D721Med (cell line): ENCODE measurements around the gene TRAF3IP1.
"Not testable (repeated sequence)": the region's sequence is repeated elsewhere in the genome, so short reads cannot be mapped to it uniquely, and the experiment has no call there.

Experiments
- DNase-seq: peaks from one replicate; pipeline ENCODE4 v3.0.0; 2011; ENCODE audit warnings: low spot score; ENCODE audit not compliant: insufficient read length
- FAIRE-seq: peaks from 2 replicates; lab custom pipeline; 2011; peaks lifted over from hg19 to GRCh38; lab: Jason Lieb, UNC
- CTCF ChIP-seq: IDR thresholded peaks from 2 replicates; pipeline ENCODE4 v1.5.1; 2012; ENCODE audit warnings: mild to moderate bottlenecking, control low read depth; ENCODE audit not compliant: insufficient read depth; ENCODE audit errors: missing control alignments

Gene TRAF3IP1

DNA sequence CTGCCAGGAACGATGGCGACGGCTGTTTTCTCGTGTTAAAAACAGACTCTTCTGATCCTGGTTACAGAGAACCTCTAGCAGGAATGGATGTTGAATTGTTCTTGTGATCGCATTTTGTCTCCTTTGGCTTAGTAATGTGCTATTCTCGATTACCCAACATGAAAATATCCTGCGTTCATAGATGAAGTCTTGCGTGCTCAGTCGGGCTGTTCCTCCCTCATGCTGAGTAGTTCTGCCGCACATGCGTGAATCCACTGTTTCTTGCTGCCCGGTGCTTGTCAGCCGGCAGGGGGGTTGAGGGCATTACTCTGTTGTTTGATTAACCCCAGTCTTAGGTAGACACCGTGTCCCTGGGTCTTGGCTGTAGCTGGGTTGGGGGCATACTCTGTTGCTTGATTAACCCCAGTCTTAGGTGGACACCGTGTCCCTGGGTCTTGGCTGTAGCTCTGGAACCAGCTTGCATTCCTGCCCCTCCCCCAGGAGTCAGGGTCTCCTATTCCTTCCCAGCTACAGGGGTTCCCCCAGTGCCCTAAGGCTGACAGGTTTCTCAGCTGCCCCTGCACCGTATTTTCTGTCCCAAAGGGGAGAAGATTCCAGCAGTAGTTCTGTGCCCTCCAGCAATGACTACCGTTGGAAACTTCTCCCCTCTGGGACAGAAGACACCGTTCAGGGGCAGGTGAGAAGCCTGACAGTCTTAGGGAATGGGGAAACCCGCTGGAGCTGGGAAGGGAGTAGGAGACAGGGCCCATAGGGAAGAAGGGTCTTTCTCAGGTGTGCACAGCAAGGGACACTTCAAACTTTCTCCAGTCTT, 84.3 kb downstream of the TRAF3IP1 start:
- FAIRE-seq = no peak
- TF ChIP-seq CTCF = no peak
- no peak for DNase-seq

GRCh38 chr2:238405217-238405555, 84.9 kb downstream of the TRAF3IP1 start:
- not testable (repeated sequence) for FAIRE-seq, DNase-seq

DNA sequence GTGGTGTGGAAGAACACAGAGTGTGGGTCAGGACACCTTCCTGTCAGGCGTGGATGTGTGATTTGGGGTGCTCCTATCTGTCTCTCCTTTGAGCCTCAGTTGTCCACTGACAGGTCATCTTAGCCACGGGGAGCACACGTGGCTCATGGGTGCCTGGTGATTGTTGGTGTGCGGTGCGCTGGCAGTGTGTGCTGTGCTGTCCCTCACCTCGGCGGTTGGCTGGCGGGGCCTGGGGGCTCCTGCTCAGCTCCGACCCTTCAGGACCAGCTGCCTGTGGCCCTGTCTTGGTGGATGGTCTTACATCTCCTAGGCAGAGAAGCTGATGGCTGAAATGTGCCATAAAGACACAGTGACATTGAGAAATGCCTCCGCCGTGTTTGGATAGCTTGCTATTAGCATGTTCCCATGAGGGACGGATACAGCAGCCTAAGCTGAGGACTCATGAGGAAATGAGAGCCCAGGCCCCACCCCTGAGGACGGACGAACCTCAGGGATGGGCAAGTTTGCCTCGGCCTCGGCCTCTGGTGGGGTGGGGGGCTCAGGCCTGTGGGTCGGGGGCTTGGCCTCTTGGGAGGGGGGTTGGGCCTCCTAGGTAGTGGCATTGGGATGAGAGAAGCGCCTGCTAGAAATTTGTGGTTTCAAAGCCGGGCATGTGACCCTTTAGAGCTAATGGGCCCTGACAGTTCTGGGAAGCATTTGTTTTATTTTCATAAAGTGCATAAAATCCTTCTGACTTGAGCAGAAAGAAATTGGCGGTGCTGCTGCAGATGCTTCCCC, 86.1 kb downstream of the TRAF3IP1 start:
- no peak for FAIRE-seq
- TF ChIP-seq CTCF = no peak
- DNase-seq = no peak

DNA sequence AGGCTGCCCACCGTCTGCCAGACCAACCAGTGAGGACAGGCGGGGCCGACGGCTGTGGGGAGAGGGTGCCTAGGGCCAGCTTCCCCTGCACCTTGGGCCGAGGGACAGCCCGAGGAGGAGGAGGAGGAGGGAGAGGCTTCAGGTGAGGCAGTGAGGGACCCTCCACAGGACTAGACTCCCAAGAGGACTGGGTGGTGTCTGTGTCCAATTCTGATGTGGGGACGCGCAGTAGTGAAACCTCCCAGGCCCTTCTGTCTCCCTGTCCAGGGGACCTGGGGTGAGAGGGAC, 86.6 kb downstream of the TRAF3IP1 start:
- FAIRE-seq (no peak), DNase-seq (no peak)
- TF ChIP-seq CTCF = no peak

DNA sequence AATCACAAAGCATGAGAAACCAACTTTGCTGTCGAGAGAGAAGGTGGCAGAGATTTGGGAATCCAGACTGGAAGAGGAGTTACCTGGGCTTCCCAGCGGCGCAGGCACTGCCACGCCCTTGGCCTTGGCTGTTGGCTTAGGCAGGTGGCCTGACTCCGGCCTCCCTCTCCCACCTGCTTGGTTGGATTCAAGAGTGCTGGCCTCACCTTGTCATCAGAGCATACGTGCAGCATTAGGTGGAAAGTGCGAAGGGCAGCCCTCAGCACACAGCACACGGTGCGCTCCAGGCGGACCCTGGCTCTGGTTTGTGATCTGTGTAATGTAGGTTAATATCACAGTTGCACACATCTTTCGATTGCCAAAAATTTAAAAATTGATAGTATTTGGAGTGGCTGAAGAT, 87.2 kb downstream of the TRAF3IP1 start:
- TF ChIP-seq CTCF = no peak
- DNase-seq = no peak
- FAIRE-seq = no peak

DNA sequence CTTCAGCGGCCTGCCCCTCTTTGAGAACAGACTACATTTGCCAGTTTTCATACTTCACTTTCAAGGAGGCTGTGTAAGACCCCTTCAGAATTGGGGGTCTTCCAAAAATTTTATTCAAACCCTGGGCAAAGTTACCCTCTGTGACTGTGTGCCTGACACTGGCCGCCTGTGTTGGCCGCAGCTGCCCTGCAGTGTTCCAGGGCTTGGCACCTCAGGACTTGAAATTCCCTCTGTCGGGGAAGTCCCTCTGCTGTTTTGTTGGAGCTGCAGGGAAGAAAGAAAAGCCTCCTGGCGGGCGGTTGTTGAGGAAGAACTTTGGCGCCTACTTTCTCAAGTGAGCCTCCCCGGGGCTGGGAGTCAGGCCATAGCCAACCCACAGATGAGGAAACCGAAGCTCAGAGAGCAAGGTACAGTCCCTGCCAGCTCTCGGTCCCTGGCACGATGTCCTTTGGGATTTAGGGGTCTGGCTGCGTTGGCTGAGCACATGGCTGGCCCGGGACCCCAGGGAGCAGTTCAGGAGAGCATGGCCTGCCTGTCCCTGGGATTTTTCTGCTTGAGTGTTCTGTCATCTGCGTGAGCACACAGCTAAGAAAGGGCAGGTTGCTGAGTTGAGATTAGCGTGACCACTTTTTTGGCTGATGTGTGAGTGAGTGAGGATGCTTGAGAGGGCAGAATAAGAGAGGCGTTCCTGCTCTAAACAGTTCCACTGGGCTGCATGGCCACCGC, 88.5 kb downstream of the TRAF3IP1 start:
- no peak for TF ChIP-seq CTCF
- no peak for FAIRE-seq

DNA sequence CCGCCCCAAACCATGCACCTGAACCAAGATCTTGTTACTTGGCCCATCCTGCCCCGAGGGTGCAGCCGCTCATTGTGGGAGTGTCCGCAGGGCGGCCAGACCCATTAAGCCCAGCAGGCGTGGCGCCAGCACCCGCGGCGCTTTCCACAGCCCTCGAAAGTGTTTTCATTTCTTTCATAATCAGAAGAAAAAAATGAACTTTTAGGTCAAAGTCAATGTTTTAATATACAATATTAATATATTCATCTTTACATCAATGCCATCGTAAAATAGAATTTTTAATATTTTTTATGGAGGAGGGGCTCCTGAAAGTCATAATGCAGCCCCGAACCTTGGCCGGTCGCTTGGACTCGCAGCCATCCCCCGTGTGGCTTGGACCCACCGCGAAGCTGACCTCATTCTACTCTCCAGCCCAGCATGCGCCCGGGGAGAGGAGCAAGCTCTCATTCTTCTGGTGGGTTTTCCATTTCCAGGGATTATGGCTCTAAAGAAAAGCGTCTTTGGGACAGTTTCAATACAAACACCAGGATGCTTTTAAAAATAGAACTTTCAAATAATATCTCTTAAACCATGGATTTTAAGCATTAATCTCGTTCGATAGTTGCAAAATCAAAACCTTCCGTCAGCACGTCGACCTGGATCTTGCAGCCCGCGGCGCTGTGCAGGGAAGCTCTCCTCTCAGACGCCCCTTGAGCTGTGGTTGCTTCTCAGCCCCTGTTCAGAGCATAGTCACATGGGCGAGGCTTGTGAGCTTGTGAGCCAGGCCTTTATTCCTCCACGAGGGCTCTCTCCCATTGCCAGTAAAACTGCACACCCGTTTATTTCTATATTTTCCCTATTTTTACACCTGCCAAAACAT, 89.3 kb downstream of the TRAF3IP1 start:
- DNase-seq (no peak), FAIRE-seq (no peak)
- no peak for TF ChIP-seq CTCF

More for the DNA sequence above, 88.5 kb downstream of the TRAF3IP1 start:
- DNase-seq = no peak
